HG03025 (cell line): ENCODE results near the gene GIGYF1.
"Not testable (repeated sequence)": the region's sequence is repeated elsewhere in the genome, so short reads cannot be mapped to it uniquely, and the experiment has no call there.

Experiments
- ATAC-seq: cut with Tn5 transposase; IDR thresholded peaks from one replicate; pipeline ENCODE4 v1.9.1; 2021; ENCODE audit warnings: mild to moderate bottlenecking, moderate library complexity; ENCODE audit not compliant: unreplicated experiment, low FRiP score

The GIGYF1 gene

DNA sequence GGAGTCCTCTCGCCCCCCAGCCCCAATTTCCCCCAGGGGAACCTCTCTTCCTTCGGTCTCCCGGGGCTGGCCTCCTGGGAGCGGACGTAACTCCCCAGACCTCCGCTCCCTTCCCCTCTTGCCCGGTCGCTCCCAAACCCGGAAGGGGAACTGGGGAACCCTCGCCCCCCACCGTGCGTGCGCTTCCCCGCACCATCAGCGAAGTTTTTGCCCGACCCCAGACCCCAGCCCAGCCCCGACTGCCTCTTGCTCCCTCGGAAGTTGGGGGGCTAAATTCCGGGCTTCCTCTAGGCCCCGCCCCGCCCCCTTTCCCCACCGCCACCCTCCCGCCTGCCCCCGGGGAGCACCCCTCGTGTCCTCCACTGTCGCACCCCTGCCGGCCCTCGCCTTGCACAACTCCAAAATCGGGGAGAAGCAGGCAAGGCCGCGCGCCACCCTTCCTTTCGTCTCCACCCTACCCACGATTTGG is 20.1 kb downstream of the GIGYF1 start:
- no peak for ATAC-seq

DNA sequence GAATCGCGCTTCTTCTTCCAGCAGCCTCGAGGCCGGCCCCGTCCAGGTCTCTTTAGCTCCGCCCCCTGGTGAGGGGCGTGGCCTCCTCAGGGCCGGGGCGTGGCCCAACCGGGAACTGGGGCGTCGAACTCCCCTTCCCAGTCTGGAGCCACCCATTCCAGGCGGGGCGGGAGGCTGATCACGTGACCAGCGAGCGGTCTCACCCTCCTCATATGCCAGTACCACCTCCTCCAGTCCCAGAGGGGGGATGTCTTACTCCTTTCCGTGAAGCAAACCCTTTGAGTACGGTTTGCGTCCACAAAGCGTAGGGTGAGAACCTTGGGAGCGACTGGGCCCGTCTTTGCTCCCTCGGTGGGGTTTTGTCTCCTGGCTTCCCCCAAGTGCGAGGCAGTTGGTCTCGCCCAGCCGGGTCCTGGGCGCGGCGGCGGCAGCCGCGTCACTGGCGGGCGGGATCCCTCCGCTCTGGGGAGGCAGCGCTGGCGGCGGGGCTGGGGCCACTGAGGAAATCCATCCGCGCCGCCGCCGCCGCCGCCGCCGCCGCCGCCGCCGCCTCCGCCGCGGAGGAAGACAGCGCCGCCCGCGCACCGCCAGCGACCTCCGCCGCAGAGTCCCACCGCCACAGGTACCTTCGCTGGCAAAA is 20.6 kb downstream of the GIGYF1 start, which contains the start of gene GNB2:
GNB2 (plus strand) TSS at position 439 of the 640 bp plus-strand sequence. CDS start 2,526 bp downstream, outside the sequence.
- peak; percentile 64 for ATAC-seq

DNA sequence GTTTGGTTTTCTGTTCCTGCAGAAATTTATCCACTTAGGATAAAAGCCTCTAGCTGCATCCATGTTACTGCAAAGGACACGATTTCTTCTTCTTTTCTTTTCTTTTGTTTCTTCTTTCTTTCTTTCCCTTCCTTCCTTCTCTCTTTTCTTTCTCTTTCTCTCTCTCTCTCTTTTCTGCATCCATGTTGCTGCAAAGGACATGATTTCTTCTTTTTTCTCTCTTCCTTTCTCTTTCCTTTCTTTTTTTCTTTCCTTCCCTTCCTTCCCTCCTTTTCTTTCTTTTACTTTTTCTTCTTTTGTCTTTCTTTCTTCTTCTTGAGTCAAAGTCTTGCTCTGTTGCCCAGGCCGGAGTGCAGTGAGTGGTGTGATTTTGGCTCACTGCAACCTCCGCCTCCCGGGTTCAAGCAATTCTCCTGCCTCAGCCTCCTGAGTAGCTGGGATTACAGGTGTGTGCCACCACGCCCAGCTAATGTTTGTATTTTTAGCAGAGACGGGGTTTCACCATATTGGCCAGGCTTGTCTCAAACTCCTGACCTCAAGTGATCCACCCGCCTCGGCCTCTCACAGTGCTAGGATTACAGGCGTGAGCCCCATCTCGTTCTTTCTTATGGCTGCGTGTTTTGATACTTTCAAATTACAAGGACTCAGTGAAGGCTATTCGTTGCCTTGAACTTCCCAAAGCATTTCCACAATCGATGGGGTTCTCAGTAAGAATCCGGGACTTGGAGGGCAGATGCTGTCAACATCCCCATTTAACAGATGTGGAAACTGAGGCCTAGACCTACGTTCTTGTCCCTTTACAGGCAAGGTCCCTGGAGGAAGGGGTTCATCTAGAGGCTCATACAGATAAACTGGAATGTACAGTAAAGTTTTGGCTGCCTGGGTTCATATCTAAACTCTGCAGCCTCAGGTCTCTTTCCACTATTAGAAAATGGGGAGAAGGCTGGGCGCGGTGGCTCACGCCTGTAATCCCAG is 22.4 kb downstream of the GIGYF1 start:
- no peak for ATAC-seq

DNA sequence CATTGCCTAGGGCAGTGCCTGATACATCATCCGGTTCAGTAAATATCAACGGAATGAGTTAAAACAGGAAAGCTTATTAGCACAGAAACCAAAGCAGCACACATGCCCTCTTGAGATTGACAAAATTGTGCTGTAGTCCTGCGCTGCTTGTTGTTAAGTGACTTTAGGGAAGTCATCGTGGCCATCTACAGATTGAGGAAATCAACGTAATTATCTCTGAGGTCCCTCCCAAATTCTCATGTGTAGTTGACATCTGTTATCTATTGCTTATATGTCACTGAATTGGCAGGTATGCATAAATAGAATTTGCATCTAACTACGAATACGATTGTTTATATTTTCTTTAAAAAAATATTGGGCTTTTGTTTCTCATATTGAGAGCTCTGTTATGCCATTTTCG is 24.0 kb downstream of the GIGYF1 start:
- ATAC-seq = no peak

DNA sequence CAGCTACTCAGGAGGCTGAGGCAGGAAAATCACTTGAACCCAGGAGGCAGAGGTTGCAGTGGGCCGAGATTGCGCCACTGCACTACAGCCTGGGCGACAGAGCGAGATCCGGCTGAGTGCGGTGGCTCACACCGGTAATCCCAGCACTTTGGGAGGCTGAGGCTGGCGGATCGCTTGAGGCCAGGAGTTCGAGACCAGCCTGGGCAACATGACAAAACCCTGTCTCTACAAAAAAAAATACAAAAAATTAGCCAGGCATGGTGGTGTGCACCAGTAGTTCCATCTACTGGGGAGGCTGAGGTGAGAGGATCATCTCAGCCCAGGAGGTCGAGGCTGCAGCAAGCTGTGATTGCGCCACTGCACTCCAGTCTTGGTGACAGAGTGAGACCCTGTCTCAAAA is 24.9 kb downstream of the GIGYF1 start:
- not testable (repeated sequence) for ATAC-seq

DNA sequence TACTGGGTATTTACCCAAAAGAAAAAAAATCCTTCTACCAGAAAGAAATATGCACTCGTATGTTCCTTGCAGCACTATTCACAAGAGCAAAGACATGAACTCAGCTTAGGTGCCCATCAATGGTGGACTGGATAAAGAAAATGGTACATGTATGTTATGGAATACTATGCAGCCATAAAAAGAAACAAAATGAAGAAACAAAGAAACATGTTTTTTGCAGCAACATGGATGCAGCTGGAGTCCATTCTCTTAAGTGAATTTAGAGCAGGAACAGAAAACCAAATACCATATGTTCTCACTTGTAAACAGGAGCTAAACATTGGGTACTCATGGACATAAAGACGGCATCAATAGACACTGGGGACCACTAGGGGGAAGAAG is 26.0 kb downstream of the GIGYF1 start:
- ATAC-seq = no peak

DNA sequence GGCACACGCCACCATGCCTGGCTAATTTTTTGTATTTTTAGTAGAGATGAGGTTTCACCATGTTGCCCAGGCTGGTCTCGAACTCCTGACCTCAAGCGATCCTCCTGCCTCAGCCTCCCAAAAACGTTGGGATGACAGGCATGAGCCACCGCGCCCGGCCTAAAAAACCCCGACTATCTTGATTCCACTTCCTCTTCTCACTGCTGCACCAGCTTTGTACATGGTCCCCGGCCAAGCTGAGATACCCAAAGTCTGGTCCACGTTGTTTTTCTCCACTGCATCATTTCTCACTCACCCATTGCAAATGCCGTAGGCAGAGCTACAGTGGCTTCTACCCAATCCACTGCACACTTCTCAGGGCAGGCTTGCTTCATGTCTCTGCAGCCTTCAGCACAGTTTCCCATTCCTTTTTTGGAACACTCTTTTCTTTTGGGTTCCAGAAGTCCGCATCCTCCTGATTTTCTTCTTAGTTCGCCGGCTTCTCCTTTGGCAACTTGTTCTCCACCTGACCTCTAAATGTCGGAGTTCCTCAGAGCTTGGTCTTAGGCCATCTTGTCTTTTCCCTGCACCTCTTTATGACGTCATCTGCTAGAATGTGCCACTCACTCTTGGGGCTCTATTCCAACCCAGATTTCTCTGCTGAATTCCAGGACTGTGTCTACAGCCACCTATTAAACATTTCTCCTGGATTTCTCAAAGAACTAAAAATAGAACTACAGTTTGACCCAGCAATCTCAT is 26.6 kb downstream of the GIGYF1 start:
- ATAC-seq = no peak

DNA sequence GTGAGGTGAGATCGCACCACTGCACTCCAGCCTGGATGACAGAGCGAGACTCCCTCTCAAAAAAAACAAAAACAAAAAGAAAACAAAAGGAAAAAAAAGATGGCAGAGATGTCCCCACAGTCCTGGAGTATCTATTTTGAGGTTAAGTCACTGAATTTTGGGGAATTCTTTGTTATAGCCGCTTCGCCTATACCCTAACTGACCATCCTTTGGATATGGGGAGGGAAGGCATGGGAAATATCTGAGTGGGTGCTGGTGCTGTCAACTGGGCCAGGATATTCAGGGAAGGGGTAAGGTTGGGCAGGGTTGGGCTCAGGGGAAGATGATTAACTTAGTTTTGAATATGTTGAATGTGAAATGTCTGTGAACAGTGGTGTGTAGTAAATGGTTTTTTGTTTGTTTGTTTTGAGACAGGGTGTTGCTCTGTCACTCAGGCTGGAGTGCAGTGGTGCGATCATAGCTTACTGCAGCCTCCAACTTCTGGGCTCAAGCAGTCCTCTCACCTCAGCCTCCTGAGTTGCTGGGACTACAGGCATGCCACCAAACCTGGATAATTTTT is 28.8 kb downstream of the GIGYF1 start:
- ATAC-seq = no peak

DNA sequence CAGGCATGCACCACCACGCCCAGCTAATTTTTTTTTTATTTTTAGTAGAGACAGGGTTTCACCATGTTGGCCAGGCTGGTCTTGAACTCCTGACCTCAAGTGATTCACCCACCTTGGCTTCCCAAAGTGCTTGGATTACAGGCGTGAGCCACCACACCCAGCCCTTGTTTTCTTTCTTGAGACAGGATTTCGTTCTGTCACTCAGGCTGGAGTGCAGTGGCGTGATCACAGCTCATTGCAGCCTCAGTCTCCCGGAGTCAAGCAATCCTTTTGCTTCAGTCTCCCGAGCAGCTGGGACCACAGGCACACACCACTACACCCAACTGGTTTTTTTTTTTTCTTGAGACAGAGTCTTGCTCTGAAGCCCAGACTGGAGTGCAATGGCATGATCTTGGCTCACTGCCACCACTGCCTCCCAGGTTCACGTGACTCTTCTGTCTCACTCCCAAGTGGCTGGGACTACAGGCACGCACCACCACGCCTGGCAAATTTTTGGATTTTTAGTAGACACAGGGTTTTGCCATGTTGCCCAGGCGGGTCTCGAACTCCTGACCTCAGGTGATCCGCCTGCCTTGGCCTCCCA is 31.8 kb downstream of the GIGYF1 start:
- ATAC-seq = not testable (repeated sequence)

DNA sequence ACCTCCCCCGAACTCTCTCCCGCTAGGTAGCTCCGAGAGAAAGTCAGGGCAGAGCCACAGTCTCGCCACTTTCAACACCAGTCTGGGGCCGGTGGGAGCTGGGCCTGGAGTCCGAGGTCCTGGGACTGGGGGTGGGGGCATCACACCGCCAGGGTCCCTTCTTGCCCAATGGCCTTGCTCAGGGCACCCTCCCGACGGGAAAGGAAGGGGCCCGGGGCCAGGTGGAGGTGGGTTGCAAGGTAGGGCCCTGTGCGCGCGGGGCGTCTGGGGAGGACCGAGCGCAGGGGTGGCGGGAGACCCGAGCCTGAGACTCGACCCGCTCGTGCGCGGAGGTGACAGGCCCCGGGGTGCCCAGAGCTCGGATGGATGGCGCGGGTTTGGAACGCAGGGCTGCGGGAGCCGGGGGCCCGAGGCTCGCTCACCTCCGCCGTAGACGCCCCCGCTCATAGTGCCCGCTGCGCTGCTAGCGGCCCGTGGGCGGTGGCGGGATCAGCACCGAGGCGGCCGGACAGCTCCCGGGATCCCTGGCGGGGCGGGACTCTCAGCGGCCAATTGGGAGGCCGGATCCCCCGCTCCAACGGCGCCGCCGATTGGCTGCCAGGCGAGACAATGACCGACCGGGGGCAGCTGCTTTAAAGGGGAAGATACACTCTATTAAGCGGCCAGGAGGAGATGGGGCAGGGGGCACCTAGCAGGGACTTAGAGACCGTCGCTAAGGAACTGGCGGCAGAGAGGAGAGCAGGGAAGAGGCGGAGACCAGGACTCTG is 38.0 kb downstream of the GIGYF1 start, which contains the start of gene ACTL6B:
ACTL6B (minus strand) TSS at position 541 of the 767 bp plus-strand sequence; CDS start at position 447, 94 bp downstream.
- ATAC-seq = no peak

DNA sequence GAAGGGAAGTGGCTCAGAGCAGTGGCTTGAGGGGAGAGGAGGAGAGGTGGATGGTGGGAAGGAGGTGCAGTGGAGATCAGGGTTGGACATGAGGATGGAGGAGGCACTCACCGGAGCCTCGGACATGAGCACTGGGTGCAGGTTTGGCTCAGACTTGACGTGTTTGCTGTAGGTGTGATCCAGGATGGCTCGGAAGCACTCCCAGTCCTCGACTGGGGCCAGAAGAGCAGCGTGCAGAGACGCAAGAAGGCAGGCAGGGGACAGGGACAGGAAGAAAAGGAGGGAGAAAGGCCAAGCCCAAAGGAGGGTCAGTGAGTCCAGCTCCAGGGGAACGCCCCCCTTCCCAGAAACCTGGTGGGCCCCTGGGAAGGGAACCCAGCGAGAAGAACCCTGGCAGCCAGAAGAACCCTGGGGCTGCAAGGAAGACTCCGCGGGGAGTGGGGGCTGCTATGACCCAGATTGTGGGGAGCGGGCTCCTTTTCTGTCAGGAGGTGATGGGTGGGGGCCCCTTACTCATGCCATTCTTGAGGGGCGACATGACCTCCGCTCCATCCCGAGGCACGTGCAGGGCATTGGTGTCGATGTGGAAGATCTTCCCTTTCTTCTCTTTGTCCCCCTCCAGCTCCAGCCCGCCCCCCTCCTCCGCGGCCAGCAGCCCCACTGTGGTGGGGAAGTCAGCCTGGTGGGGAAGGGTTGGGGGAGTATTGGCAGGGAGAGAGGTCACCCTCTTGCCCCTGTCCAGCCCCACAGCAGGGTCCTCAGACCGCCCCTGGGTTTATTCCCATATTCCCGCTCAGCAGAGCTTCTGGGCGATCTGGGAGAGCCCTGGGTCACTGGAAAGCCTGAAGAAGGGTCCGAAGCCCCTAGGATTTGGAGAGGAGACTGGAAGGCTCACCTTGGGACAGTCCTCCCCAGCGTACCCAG is 38.9 kb downstream of the GIGYF1 start:
- no peak for ATAC-seq

DNA sequence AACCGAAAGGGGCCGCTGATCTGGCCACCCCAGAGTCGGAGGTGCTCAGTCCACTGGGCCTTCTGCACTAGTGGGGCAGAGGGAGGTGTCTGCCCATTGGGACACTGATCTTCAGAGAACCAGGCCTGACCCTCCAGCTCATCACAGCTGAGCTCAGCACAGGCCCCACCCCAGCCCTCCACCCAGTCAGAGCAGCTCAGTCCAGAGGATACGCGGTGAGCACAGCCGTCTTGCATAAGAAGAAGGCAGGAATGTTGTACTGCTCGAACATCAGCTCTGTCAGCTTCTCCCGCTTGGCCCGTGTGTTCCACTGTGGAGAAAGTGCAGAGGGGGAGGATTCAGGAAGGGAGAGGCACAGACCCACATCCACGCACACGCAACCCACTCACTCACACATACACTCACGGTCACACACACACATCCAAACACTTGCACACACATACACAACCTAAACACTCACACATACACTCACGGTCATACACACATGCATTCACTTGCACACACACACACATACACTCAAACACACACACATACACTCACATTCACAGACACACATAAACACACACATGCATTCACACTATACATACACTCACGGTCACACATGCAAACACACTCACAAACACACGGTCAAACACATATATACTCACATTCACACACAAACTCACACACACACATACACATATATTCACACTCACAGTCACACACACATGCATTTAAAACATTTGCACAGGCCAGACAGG is 44.1 kb downstream of the GIGYF1 start:
- no peak for ATAC-seq

DNA sequence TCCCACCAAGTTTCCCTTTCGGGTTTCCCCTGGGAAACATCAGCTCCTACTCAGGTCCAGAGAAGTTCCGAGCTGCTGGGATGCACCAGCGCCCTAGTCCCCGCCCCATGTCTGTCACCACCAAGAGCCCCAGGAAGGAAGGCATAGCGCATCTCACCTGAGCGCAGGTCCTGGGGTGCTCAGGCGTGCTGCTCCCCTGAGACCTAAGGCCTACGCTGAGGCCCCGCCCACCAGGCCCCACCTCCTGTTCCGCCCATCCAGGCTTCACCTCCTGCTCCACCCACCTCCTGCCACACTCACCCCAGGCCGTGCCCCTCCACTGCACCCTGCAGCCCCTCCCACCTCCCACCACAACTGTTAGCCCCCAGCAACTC is 51.5 kb downstream of the GIGYF1 start:
- no peak for ATAC-seq

DNA sequence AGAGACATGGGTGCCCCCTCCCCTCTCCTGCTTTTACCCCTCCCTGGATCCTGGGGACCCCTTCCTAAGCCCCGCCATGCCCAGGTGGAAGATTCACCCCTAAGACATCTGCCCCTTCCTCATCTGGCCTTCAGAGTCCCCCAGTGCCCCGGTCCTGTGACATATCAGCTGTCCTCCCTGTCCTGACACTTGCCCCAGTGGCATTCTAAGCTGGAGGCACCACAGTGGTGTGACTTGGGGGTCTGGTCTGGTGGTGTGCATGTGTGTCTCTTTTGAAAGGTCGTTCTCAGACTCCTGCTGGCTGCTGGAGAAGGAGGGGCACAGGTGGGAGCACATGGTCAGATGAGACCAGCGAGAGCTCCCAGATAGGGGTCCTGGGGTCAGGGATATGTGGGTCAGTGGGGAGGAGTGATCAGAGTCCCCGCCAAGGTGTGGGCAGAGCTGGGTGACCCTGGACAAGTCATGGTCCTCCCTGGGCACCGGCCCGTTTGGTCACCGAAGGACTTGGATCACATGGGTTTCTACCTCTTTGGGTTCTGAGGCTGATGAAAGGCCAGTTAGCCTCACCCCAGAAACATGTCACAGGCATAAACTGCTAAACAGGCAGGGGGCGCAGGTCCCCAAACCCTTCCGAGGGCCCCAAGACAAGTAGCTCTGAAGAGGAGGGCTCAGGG is 52.1 kb downstream of the GIGYF1 start:
- ATAC-seq = no peak

DNA sequence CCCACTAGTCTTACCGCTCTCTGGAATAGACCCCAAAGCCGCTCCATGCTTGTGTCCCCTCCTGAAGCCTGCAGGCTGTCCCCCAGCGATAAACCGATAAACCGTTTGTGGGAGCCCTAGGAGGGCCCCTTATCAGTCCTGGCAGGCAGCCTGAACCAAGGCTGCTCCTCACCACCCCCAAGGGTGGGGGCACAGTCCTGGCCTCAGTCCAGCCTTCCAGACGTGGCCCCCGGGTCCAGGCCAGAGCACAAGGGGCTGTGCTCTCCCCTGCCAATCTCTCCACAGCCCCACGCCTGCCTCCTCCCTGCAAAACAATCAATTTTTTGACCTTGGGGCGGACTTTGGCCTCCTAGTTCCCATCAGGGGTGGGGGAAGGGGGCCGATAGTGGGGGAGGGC is 52.6 kb downstream of the GIGYF1 start, which contains the start of gene TFR2:
TFR2 (minus strand) TSS at position 90 of the 397 bp plus-strand sequence; CDS start at position 47, 43 bp downstream.
- ATAC-seq = no peak

DNA sequence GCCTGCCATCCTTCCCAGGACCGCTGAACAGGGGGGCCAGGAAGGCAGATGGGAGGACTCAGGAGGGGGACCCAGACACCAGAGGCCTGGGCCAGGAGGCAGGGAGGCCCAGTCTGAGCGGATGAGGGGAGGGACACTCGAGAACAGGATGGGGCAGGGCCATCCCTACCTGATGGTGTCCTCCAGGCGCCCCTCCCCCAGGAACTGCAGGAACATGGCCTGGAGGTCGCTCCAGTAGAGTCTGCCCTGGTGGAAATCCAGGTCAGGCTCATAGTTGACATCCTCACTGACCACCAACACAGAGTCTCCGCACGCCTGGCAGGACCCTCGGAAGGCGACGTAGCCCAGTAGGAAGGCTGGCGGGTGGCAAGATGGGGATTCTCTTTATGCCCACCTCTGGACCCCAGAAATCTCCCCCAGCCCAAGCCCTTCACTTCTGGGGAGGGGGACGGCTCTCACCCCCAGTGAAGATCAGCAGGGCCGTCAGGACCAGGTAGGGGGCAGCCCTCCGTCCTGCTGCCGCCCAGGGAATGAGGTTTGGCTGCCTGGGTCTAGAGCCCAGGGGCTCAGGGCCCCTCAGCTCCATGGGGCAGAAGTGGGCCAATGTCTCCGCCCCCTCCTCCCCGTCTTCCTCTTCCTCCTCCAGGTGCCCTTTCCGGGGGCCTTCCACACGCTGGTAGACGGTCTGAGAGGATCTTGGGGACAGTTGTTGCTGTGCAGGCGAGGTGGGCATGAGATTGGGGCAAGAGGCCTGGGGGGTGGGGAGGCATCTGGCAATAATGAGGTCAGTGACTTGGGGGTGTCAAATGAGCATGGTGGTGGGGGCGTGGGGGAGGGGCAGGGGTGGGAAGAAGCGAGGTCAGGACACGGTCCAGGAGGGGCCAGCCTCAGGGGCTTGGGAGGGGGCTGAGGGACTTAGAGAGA is 53.3 kb downstream of the GIGYF1 start:
- no peak for ATAC-seq
